GF-D8 (cell line): ENCODE data around the gene C19orf53.

Experiments
- DNase-seq: peaks from one replicate; lab custom pipeline; 2025; lab: John Stamatoyannopoulos, UW

Gene C19orf53

GRCh38 chr19:13796301-13797057, 22.2 kb downstream of the C19orf53 start:
- DNase-seq: no peak

- DNase-seq: no peak
Observed at GRCh38 chr19:13797058-13797440, 22.8 kb downstream of the C19orf53 start.

- no peak for DNase-seq
Observed at GRCh38 chr19:13797870-13798269, 23.6 kb downstream of the C19orf53 start.

GRCh38 chr19:13799669-13800068, 25.4 kb downstream of the C19orf53 start:
- DNase-seq: no peak

GRCh38 chr19:13803038-13803437, 28.8 kb downstream of the C19orf53 start:
- no peak for DNase-seq

- DNase-seq: no peak
Observed at GRCh38 chr19:13804830-13805683, 30.8 kb downstream of the C19orf53 start.

GRCh38 chr19:13806728-13807127, 32.5 kb downstream of the C19orf53 start:
- DNase-seq: no peak

GRCh38 chr19:13807421-13808021, 33.3 kb downstream of the C19orf53 start:
- DNase-seq: no peak

GRCh38 chr19:13808856-13809255, 34.6 kb downstream of the C19orf53 start:
- DNase-seq: no peak

GRCh38 chr19:13812544-13812943, 38.3 kb downstream of the C19orf53 start:
- DNase-seq: no peak

- DNase-seq: no peak
Observed at GRCh38 chr19:13813147-13813546, 38.9 kb downstream of the C19orf53 start.

GRCh38 chr19:13814550-13814949, 40.3 kb downstream of the C19orf53 start:
- DNase-seq: no peak

- DNase-seq: no peak
Observed at GRCh38 chr19:13817018-13817614, 42.9 kb downstream of the C19orf53 start.

- no peak for DNase-seq
Observed at GRCh38 chr19:13817615-13818371, 43.5 kb downstream of the C19orf53 start.

GRCh38 chr19:13819238-13819637, 45.0 kb downstream of the C19orf53 start:
- no peak for DNase-seq

- DNase-seq: no peak
Observed at GRCh38 chr19:13821292-13821691, 47.0 kb downstream of the C19orf53 start.

- no peak for DNase-seq
Observed at GRCh38 chr19:13823256-13823655, 49.0 kb downstream of the C19orf53 start.

GRCh38 chr19:13823901-13824300, 49.6 kb downstream of the C19orf53 start:
- no peak for DNase-seq

GRCh38 chr19:13824703-13825102, 50.4 kb downstream of the C19orf53 start:
- DNase-seq: no peak

- no peak for DNase-seq
Observed at GRCh38 chr19:13825489-13826441, 51.5 kb downstream of the C19orf53 start.
